ENCODE measurements around the gene RAD51B. TPM values are rescaled to one million over a fixed set of nuclear protein-coding genes. Genes with fewer than 3 reads are reported as not detected.

The RAD51B gene
- total and polyA plus RNA-seq, 4 donors: 2.5 to 95.0 (median 9.6) TPM

DNA sequence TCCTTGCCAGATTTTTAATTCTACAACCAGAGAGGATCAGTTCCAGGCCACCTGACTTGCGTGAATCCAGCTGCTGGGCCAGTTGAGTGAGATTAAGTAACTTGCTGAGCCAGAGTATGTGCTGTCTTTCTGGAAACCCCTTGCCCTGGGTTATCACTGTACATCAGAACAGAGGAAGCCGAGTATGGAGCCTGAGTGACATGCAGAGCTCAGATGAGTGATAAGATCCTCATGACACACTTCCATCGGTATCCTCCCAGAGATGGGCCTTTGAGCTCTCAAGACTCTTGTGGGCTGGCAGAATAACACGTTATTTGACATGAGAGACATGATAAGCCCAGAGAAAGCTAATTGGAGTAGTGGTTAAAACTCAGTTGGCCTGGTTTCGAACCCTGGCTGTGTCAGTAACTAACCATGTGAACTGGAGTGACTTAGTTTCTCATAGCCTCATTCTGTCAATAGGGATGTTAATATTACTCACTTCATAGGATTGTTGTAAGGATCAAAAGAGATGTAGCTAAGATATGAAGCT is 585.1 kb downstream of the RAD51B start:
- no peaks in the 10 kb centered on the region for H3K36me3 ChIP-seq (ENCODE audit: control insufficient read depth in 4 of 4, insufficient read depth in 4 of 4, low read length in 4 of 4)
- H3K4me3 ChIP-seq: no peak overlapping the region
- peaks cover 9 to 36% (median 15%) of the 10 kb centered on the region in 5 donors for H3K4me1 ChIP-seq (ENCODE audit: control insufficient read depth in 5 of 5, insufficient read depth in 5 of 5, low read length in 5 of 5)
- no peak overlapping the region for H3K9ac ChIP-seq (ENCODE audit: insufficient read depth in 1 of 2, low read length in 2 of 2)
- H3K27ac ChIP-seq (ENCODE audit: low read depth in 1 of 2, low read length in 1 of 2): peak overlapping the region in 1 of 2 donors; percentile 24
- WGBS, 2 donors: 56 to 74% methylated on average over 5 of the region's 5 CpGs
- no peaks in the 10 kb centered on the region for H3K9me3 ChIP-seq (ENCODE audit: control insufficient read depth in 4 of 4, insufficient read depth in 3 of 4, low read length in 3 of 4)
- TF ChIP-seq, protein P1, sequence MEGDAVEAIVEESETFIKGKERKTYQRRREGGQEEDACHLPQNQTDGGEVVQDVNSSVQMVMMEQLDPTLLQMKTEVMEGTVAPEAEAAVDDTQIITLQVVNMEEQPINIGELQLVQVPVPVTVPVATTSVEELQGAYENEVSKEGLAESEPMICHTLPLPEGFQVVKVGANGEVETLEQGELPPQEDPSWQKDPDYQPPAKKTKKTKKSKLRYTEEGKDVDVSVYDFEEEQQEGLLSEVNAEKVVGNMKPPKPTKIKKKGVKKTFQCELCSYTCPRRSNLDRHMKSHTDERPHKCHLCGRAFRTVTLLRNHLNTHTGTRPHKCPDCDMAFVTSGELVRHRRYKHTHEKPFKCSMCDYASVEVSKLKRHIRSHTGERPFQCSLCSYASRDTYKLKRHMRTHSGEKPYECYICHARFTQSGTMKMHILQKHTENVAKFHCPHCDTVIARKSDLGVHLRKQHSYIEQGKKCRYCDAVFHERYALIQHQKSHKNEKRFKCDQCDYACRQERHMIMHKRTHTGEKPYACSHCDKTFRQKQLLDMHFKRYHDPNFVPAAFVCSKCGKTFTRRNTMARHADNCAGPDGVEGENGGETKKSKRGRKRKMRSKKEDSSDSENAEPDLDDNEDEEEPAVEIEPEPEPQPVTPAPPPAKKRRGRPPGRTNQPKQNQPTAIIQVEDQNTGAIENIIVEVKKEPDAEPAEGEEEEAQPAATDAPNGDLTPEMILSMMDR (IDR thresholded peaks at IDR 0.05; ENCODE audit: control extremely low read depth, extremely low read depth): no peak
- H3K27me3 ChIP-seq (ENCODE audit: control insufficient read depth in 3 of 3, insufficient read depth in 3 of 3, low read length in 2 of 3): no peaks in the 10 kb centered on the region
- no peak for DNase-seq
- ATAC-seq (ENCODE audit: insufficient read depth, low FRiP score): no peak

DNA sequence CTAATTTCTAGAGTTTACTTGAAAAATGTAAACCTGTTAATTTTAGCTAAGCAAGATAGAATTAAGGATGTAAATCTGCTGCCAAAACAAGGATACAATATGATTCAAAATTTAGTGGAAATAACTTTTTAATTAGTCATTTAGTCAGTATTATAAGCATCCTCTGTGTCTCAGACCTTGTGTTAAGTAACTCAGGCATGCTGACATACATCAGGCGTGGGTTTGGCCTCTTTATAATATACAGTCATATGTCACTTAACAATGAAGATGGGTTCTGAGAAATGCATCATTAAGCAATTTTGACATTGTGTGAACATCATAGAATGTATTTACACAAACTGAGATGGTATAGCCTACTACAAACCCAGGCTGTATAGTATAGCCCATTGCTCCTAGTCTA is 586.4 kb downstream of the RAD51B start:
- Histone ChIP-seq H3K4me1 (ENCODE audit: control insufficient read depth in 5 of 5, insufficient read depth in 5 of 5, low read length in 5 of 5) (peaks cover 5 to 33% (median 9%) of the 10 kb centered on the region in 5 donors), H3K9me3 (ENCODE audit: control insufficient read depth in 4 of 4, insufficient read depth in 3 of 4, low read length in 3 of 4) (no peaks in the 10 kb centered on the region), H3K9ac (ENCODE audit: insufficient read depth in 1 of 2, low read length in 2 of 2) (no peak overlapping the region), H3K36me3 (ENCODE audit: control insufficient read depth in 4 of 4, insufficient read depth in 4 of 4, low read length in 4 of 4) (no peaks in the 10 kb centered on the region), H3K27me3 (ENCODE audit: control insufficient read depth in 3 of 3, insufficient read depth in 3 of 3, low read length in 2 of 3) (no peaks in the 10 kb centered on the region), H3K4me3 (no peak overlapping the region), H3K27ac (ENCODE audit: low read depth in 1 of 2, low read length in 1 of 2) (no peak overlapping the region)
- WGBS, 2 donors: 94 to 96% methylated on average over 1 of the region's 1 CpG
- TF ChIP-seq, protein P1 (IDR thresholded peaks at IDR 0.05; ENCODE audit: control extremely low read depth, extremely low read depth): no peak
- DNase-seq (no peak), ATAC-seq (ENCODE audit: insufficient read depth, low FRiP score) (no peak)

DNA sequence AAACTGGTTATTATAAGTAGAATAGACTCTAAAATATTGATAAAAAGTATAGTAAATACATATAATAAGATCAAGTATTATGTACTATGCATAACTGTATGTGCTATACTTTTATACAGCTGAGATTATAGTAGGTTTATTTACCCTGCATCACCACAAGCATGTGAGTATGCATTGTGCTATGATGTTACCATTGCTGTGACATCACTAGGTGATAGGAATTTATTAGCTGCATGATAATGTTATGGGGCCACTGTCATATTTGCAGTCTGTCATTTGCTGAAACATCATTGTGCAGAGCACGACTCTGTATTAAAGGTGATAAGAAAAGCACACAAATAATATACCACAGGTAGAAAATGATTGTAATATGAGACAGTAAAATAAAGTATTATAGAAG is 587.7 kb downstream of the RAD51B start:
- ATAC-seq (ENCODE audit: insufficient read depth, low FRiP score) (no peak), DNase-seq (no peak)
- Histone ChIP-seq H3K4me3 (no peak overlapping the region), H3K27me3 (ENCODE audit: control insufficient read depth in 3 of 3, insufficient read depth in 3 of 3, low read length in 2 of 3) (no peaks in the 10 kb centered on the region), H3K27ac (ENCODE audit: low read depth in 1 of 2, low read length in 1 of 2) (no peak overlapping the region), H3K9me3 (ENCODE audit: control insufficient read depth in 4 of 4, insufficient read depth in 3 of 4, low read length in 3 of 4) (no peaks in the 10 kb centered on the region), H3K36me3 (ENCODE audit: control insufficient read depth in 4 of 4, insufficient read depth in 4 of 4, low read length in 4 of 4) (no peaks in the 10 kb centered on the region), H3K9ac (ENCODE audit: insufficient read depth in 1 of 2, low read length in 2 of 2) (no peak overlapping the region), H3K4me1 (ENCODE audit: control insufficient read depth in 5 of 5, insufficient read depth in 5 of 5, low read length in 5 of 5) (peaks cover 4 to 27% (median 9%) of the 10 kb centered on the region in 5 donors)
- TF ChIP-seq, protein P1 (IDR thresholded peaks at IDR 0.05; ENCODE audit: control extremely low read depth, extremely low read depth): no peak
- 86 to 97% methylated on average over 1 of the region's 1 CpG for WGBS, 2 donors

DNA sequence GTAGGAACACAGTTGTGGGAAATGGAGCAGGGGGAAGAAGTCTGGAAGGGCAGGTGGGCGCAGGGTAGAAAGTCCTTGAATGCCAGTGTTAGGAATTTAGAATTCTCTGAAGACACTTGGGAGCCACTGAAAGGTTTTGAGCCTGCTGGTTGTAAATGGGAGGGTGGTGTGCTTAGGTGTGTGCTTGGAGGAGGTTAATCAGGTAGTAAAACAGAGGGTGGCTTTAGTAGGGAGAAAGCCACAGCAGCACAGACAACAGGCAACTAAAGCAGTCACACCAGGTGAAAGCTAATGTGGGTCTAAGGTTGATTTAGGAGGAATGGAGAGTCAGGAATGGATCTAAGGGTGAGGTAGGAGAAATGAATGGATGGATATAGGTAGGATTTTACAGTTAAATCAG is 588.2 kb downstream of the RAD51B start:
- TF ChIP-seq, protein P1 (IDR thresholded peaks at IDR 0.05; ENCODE audit: control extremely low read depth, extremely low read depth): no peak
- Histone ChIP-seq H3K4me3 (no peak overlapping the region), H3K27me3 (ENCODE audit: control insufficient read depth in 3 of 3, insufficient read depth in 3 of 3, low read length in 2 of 3) (no peaks in the 10 kb centered on the region), H3K36me3 (ENCODE audit: control insufficient read depth in 4 of 4, insufficient read depth in 4 of 4, low read length in 4 of 4) (no peaks in the 10 kb centered on the region), H3K27ac (ENCODE audit: low read depth in 1 of 2, low read length in 1 of 2) (no peak overlapping the region), H3K4me1 (ENCODE audit: control insufficient read depth in 5 of 5, insufficient read depth in 5 of 5, low read length in 5 of 5) (peaks cover 4 to 27% (median 6%) of the 10 kb centered on the region in 5 donors), H3K9ac (ENCODE audit: insufficient read depth in 1 of 2, low read length in 2 of 2) (no peak overlapping the region), H3K9me3 (ENCODE audit: control insufficient read depth in 4 of 4, insufficient read depth in 3 of 4, low read length in 3 of 4) (no peaks in the 10 kb centered on the region)
- ATAC-seq (ENCODE audit: insufficient read depth, low FRiP score) (no peak), DNase-seq (no peak)
- 93 to 100% methylated on average over 1 of the region's 1 CpG for WGBS, 2 donors
